OCI-LY7 (cell line): ENCODE data around the gene CNOT6. TPM values are rescaled to one million over a fixed set of nuclear protein-coding genes. Genes with fewer than 3 reads are reported as not detected.

Source experiments
- BruUV-seq: library from RNA; stranded (reverse); fragments of 400-500 nt; replicated peaks from 2 replicates; lab custom pipeline; 2021; lab: Mats Ljungman, UMichigan
- CTCF ChIA-PET: fragments of 300-600 bp; sonication (Branson Sonifier 250); formaldehyde crosslinking; loops from one replicate; lab custom pipeline; 2022; ENCODE audit warnings: antibody characterized with exemption; ENCODE audit not compliant: unreplicated experiment; lab: Charles Lee
- POLR2A ChIA-PET: fragments of 300-600 bp; sonication (Branson Sonifier 250); formaldehyde crosslinking; loops from one replicate; lab custom pipeline; 2022; ENCODE audit warnings: antibody characterized with exemption; lab: Charles Lee
- DNase-seq: peaks from one replicate; pipeline ENCODE4 v3.0.0-alpha.2; 2015; ENCODE audit warnings: low spot score
- H2AFZ ChIP-seq: fragments of 200-600 bp; sonication (generic), shearing (Covaris generic); 2 replicates; pipeline ENCODE4 v1.6.1; 2014; ENCODE audit warnings: mild to moderate bottlenecking, antibody characterized with exemption, low read length, moderate library complexity
- H3K27ac ChIP-seq: fragments of 200-600 bp; sonication (generic); 2 replicates; pipeline ENCODE4 v1.5.1; 2014; ENCODE audit warnings: mixed run types, low read depth, mild to moderate bottlenecking, moderate library complexity, low read length, inconsistent platforms; ENCODE audit not compliant: poor library complexity, severe bottlenecking
- H3K36me3 ChIP-seq: fragments of 200-600 bp; sonication (generic); 2 replicates; pipeline ENCODE4 v1.6.1; 2014; ENCODE audit warnings: mild to moderate bottlenecking, antibody characterized with exemption, low read length, moderate library complexity, mixed read lengths; ENCODE audit not compliant: insufficient read depth
- H3K4me1 ChIP-seq: fragments of 200-600 bp; sonication (generic); 2 replicates; pipeline ENCODE4 v1.5.1; 2014; ENCODE audit warnings: mild to moderate bottlenecking, low read length; ENCODE audit not compliant: insufficient read depth, poor library complexity, severe bottlenecking
- H3K4me2 ChIP-seq: fragments of 200-600 bp; sonication (generic); 2 replicates; pipeline ENCODE4 v1.6.1; 2014; ENCODE audit warnings: mild to moderate bottlenecking, low read length
- H3K4me3 ChIP-seq: fragments of 200-600 bp; sonication (generic); 2 replicates; pipeline ENCODE4 v1.5.1; 2014; ENCODE audit warnings: mild to moderate bottlenecking, low read depth, low read length; ENCODE audit not compliant: poor library complexity, severe bottlenecking
- H3K79me2 ChIP-seq: fragments of 200-600 bp; sonication (generic); 2 replicates; pipeline ENCODE4 v1.6.1; 2016; ENCODE audit warnings: low read depth, mild to moderate bottlenecking, low read length, moderate library complexity, mixed read lengths; ENCODE audit not compliant: insufficient read depth
- H3K9me2 ChIP-seq: fragments of 200-600 bp; sonication (generic); 2 replicates; pipeline ENCODE4 v1.6.1; 2016; ENCODE audit warnings: mild to moderate bottlenecking, low read length, mixed read lengths; ENCODE audit not compliant: insufficient read depth
- H3K9me3 ChIP-seq: fragments of 200-600 bp; sonication (generic); 2 replicates; pipeline ENCODE4 v1.6.1; 2014; ENCODE audit warnings: mild to moderate bottlenecking, mixed run types, low read length, mixed read lengths
- H4K20me1 ChIP-seq: fragments of 200-600 bp; sonication (generic); 2 replicates; pipeline ENCODE4 v1.6.1; 2014; ENCODE audit warnings: mild to moderate bottlenecking, antibody characterized with exemption, low read length, moderate library complexity, mixed read lengths; ENCODE audit not compliant: insufficient read depth
- EZH2phosphoT487 ChIP-seq: fragments of 200-600 bp; sonication (generic); IDR thresholded peaks from 2 replicates; pipeline ENCODE4 v1.6.1; 2018; ENCODE audit warnings: low read depth, borderline replicate concordance, mild to moderate bottlenecking, mixed run types, antibody characterized with exemption, low read length, moderate library complexity, mixed read lengths
- intact Hi-C: fragments of 100-400 bp; cut with micrococcal nuclease; formaldehyde crosslinking; loops from one replicate; pipeline ENCODE4 v1.10.0; 2022; ENCODE audit not compliant: unreplicated experiment
- total RNA-seq, 2 experiments: library from RNA; depleted of rRNA in 1 of 2; stranded (reverse); fragments of >200 nt in 1 of 2; shearing (Covaris generic) in 1 of 2; gene quantifications; 2 replicates each; pipeline ENCODE4 v1.2.3, GENCODE V29; 2014 to 2022
- TF ChIP-seq, protein P1 (sequence below): fragments of 200-600 bp; sonication (generic); conservative IDR thresholded peaks from 2 replicates; pipeline ENCODE4 v1.5.1; 2014; ENCODE audit warnings: mild to moderate bottlenecking, antibody characterized with exemption, low read length, moderate library complexity, mixed read lengths

The CNOT6 gene
- total RNA-seq, 2 experiments from 2014 or later = 9.4 to 30.1 TPM

DNA sequence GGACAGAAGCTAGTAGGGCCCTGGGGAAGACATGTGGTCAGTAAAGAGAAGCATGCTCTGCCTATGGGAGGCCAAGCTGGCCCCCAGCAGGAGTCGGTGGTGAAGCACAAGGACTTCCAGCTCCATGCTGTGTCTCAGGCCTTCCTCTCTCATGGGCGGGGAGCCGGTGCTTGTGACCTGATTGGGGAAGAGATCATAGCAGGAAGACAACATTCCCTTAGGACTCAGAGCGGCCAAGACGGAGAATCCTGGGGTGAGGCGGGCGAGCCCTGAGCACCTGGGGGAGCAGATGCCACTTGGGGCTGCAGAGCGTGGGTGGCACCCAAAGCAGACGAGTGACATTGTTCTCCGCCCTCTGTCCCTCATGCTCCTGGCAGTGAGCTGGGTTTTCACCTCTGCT lies 33.3 kb upstream of the CNOT6 start:
- POLR2A ChIA-PET = no interaction called here
- Histone ChIP-seq H3K79me2 (no peaks in the 10 kb centered on the region), H3K27ac (no peak overlapping the region), H3K4me2 (no peak overlapping the region), H3K4me1 (no peaks in the 10 kb centered on the region), H3K9me3 (no peaks in the 10 kb centered on the region), H2AFZ (no peak overlapping the region), H3K36me3 (no peaks in the 10 kb centered on the region), H4K20me1 (no peaks in the 10 kb centered on the region), H3K9me2 (no peaks in the 10 kb centered on the region), H3K4me3 (no peak overlapping the region)
- CTCF ChIA-PET = no interaction called here
- no peak for TF ChIP-seq EZH2phosphoT487
- TF ChIP-seq, protein P1, sequence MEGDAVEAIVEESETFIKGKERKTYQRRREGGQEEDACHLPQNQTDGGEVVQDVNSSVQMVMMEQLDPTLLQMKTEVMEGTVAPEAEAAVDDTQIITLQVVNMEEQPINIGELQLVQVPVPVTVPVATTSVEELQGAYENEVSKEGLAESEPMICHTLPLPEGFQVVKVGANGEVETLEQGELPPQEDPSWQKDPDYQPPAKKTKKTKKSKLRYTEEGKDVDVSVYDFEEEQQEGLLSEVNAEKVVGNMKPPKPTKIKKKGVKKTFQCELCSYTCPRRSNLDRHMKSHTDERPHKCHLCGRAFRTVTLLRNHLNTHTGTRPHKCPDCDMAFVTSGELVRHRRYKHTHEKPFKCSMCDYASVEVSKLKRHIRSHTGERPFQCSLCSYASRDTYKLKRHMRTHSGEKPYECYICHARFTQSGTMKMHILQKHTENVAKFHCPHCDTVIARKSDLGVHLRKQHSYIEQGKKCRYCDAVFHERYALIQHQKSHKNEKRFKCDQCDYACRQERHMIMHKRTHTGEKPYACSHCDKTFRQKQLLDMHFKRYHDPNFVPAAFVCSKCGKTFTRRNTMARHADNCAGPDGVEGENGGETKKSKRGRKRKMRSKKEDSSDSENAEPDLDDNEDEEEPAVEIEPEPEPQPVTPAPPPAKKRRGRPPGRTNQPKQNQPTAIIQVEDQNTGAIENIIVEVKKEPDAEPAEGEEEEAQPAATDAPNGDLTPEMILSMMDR = no peak
- DNase-seq = no peak
- BruUV-seq = no TSS peak
- intact Hi-C loops = no loop called here

DNA sequence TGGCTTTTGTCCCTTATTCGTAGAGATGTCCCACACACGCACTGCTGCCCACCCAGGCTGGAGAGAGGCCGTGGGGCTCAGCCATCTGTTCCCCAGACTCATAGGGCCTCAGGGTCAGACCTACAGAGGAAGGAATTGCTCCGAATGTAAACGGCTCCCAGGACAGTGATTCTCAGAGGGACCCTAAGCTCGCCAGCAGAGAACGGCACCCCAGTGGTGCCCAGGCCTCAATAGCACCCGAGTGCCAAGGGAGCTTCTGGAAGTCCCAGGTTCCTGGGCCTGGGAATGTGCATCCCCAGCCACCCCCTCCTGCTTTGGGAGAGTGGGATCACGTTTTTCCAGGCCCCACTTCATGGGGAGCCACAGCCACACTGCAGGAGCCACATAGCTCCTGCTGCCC lies 32.9 kb upstream of the CNOT6 start:
- POLR2A ChIA-PET = no interaction called here

GRCh38 chr5:180463216-180463900 lies 30.8 kb upstream of the CNOT6 start:
- no peaks in the 10 kb centered on the region for H3K9me3 ChIP-seq
- H3K4me1 ChIP-seq = no peaks in the 10 kb centered on the region
- no peaks in the 10 kb centered on the region for H3K36me3 ChIP-seq
- H3K9me2 ChIP-seq = no peaks in the 10 kb centered on the region
- no peak for DNase-seq
- TF ChIP-seq, protein P1 = no peak
- TF ChIP-seq EZH2phosphoT487 = no peak
- CTCF ChIA-PET = no interaction called here
- H3K4me2 ChIP-seq = no peak overlapping the region
- no peak overlapping the region for H3K27ac ChIP-seq
- no peaks in the 10 kb centered on the region for H4K20me1 ChIP-seq
- no peak overlapping the region for H2AFZ ChIP-seq
- intact Hi-C loops = no loop called here
- POLR2A ChIA-PET = interaction anchor here (1.4 kb wide), 1 partner anchor 13 kb away, joined by 3 read pairs; no protein-coding TSS in a partner anchor
- no TSS peak for BruUV-seq
- no peaks in the 10 kb centered on the region for H3K79me2 ChIP-seq
- H3K4me3 ChIP-seq = no peak overlapping the region

More for the DNA sequence above, 32.9 kb upstream of the CNOT6 start:
- Histone ChIP-seq H3K4me3 (no peak overlapping the region), H3K27ac (no peak overlapping the region), H3K4me1 (no peaks in the 10 kb centered on the region), H3K9me2 (no peaks in the 10 kb centered on the region), H3K9me3 (no peaks in the 10 kb centered on the region), H4K20me1 (no peaks in the 10 kb centered on the region), H3K4me2 (no peak overlapping the region), H3K36me3 (no peaks in the 10 kb centered on the region), H2AFZ (no peak overlapping the region), H3K79me2 (no peaks in the 10 kb centered on the region)
- no TSS peak for BruUV-seq
- no peak for DNase-seq
- TF ChIP-seq, protein P1 = no peak
- TF ChIP-seq EZH2phosphoT487 = no peak
- intact Hi-C loops = no loop called here
- CTCF ChIA-PET = no interaction called here
